Panc1 (cell line): Measurements from ENCODE around the gene MARVELD2. TPM values are rescaled to one million over a fixed set of nuclear protein-coding genes. Genes with fewer than 3 reads are reported as not detected.
"Not testable (repeated sequence)": the region's sequence is repeated elsewhere in the genome, so short reads cannot be mapped to it uniquely, and the experiment has no call there.

Source experiments
- ATAC-seq: fragments of 200-7000 bp; cut with Tn5 transposase; 2 replicates; pipeline ENCODE4 v1.9.1; 2020; ENCODE audit warnings: mild to moderate bottlenecking, moderate library complexity
- BruUV-seq: library from RNA; stranded (reverse); fragments of 400-500 nt; replicated peaks from 2 replicates; lab custom pipeline; 2021; lab: Mats Ljungman, UMichigan
- CTCF ChIA-PET: fragments of 300-600 bp; sonication (Branson Sonifier 250); formaldehyde crosslinking; loops from one replicate; lab custom pipeline; 2022; ENCODE audit warnings: antibody characterized with exemption; lab: Charles Lee
- POLR2A ChIA-PET: fragments of 300-600 bp; sonication (Branson Sonifier 250); formaldehyde crosslinking; loops from one replicate; lab custom pipeline; 2022; ENCODE audit warnings: antibody characterized with exemption; lab: Charles Lee
- DNase-seq: peaks from one replicate; pipeline ENCODE4 v3.0.0-alpha.2; 2010; ENCODE audit warnings: low read depth, low spot score
- H3K27ac ChIP-seq: 2 replicates; pipeline ENCODE4 v1.5.1; 2011; ENCODE audit warnings: mild to moderate bottlenecking, low read length, inconsistent platforms
- H3K27me3 ChIP-seq: fragments of 200-500 bp; sonication (Bioruptor generic); 2 replicates; pipeline ENCODE4 v1.6.0; 2014; ENCODE audit warnings: low read length, inconsistent platforms; ENCODE audit not compliant: control insufficient read depth, insufficient read depth
- H3K36me3 ChIP-seq: fragments of 200-500 bp; sonication (Bioruptor generic); 2 replicates; pipeline ENCODE4 v1.5.1; 2014; ENCODE audit warnings: inconsistent platforms, mild to moderate bottlenecking, low read length, moderate library complexity; ENCODE audit not compliant: control insufficient read depth, insufficient read depth
- H3K4me1 ChIP-seq: 2 replicates; pipeline ENCODE4 v1.5.1; 2011; ENCODE audit warnings: inconsistent platforms, mild to moderate bottlenecking, low read length, moderate library complexity; ENCODE audit not compliant: control insufficient read depth, insufficient read depth
- H3K4me3 ChIP-seq, 2 experiments: 2 replicates each; pipeline ENCODE4 v1.5.1; 2011 to 2012; ENCODE audit warnings: low read depth in 2 of 2, low read length in 2 of 2, mild to moderate bottlenecking in 2 of 2, inconsistent platforms in 1 of 2, moderate library complexity in 1 of 2
- H3K9me3 ChIP-seq: fragments of 200-500 bp; sonication (Bioruptor generic); 2 replicates; pipeline ENCODE4 v1.5.1; 2014; ENCODE audit warnings: low read depth, mild to moderate bottlenecking, inconsistent platforms, low read length, moderate library complexity; ENCODE audit not compliant: control insufficient read depth, insufficient read depth
- POLR2AphosphoS5 ChIP-seq: IDR thresholded peaks from 2 replicates; pipeline ENCODE4 v1.6.1; 2012; ENCODE audit warnings: mild to moderate bottlenecking, low read depth, low read length, moderate library complexity
- SIN3A ChIP-seq: IDR thresholded peaks from 2 replicates; pipeline ENCODE4 v1.6.1; 2012; ENCODE audit warnings: low read depth, mild to moderate bottlenecking, low read length, moderate library complexity, borderline replicate concordance; ENCODE audit not compliant: insufficient read depth
- TCF7L2 ChIP-seq: IDR thresholded peaks from 2 replicates; pipeline ENCODE4 v1.6.1; 2011; ENCODE audit warnings: mild to moderate bottlenecking, low read depth, low read length, inconsistent platforms
- in situ Hi-C: cut with HindIII; loops from 2 replicates; pipeline ENCODE4 v1.10.0; 2016; ENCODE audit warnings: low sequenced_read_pairs, low pct_unique_long_range_greater_than_20kb
- intact Hi-C: fragments of 100-400 bp; cut with micrococcal nuclease; formaldehyde crosslinking; loops from one replicate; pipeline ENCODE4 v1.10.0; 2022; ENCODE audit not compliant: unreplicated experiment
- total RNA-seq: library from RNA; stranded (reverse); gene quantifications from one replicate; pipeline ENCODE4 v1.2.1, GENCODE V29; 2021; ENCODE audit not compliant: unreplicated experiment
- TF ChIP-seq, protein P1 (sequence below): fragments of 450-650 bp; IDR thresholded peaks from 2 replicates; pipeline ENCODE4 v1.5.1; 2017; ENCODE audit warnings: mild to moderate bottlenecking
- TF ChIP-seq, protein P2 (sequence below), 2 experiments: IDR thresholded peaks; 2 replicates each; pipeline ENCODE4 v1.6.1; 2011 to 2012; ENCODE audit warnings: low read depth in 2 of 2, control low read depth in 1 of 2, low read length in 1 of 2, mild to moderate bottlenecking in 1 of 2, moderate library complexity in 1 of 2; ENCODE audit not compliant: insufficient read depth in 1 of 2

The MARVELD2 gene
- total RNA-seq, 1 experiment from 2014 or later, result 17.3 TPM

DNA sequence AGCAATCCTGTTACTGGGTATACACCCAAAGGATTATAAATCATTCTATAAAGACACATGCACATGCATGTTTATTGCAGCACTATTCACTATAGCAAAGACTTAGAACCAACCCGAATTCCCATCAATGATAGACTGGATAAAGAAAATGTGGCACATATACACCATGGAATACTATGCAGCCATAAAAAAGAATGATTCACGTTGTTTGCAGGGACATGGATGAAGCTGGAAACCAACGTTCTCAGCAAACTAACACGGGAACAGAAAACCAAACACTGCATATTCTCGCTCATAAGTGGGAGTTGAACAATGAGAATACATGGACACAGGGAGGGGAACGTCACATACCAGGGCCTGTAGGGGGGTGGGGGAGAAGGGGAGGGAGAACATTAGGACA, 56.6 kb downstream of the MARVELD2 start:
- CTCF ChIA-PET, POLR2A ChIA-PET, H3K4me1 ChIP-seq, in situ Hi-C loops, ATAC-seq, intact Hi-C loops, H3K9me3 ChIP-seq, DNase-seq, H3K27me3 ChIP-seq, H3K36me3 ChIP-seq, BruUV-seq, H3K4me3 ChIP-seq, H3K27ac ChIP-seq: not testable (repeated sequence)

DNA sequence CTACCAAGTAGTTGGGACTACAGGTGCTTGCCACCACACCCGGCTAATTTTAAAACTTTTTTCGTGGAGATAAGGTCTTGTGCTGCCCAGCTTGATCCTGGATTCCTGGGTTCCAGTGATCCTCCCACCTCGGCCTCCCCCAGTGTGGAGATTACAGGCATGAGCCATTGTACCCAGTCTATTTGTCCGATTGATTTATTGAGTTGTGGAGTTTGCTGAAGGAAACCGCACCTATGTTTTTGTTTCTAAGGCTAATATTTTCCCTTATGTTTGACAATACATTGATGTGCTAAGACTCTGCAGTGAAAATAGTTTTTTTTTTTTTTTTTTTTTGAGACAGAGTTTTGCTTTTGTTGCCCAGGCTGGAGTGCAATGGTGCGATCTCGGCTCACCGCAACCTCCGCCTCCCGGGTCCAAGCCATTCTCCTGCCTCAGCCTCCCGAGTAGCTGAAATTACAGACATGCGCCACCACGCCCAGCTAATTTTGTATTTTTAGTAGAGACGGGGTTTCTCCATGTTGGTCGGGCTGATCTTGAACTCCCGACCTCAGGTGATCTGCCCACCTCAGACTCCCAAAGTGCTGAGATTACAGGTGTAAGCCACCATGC, 57.7 kb downstream of the MARVELD2 start:
- H3K4me1 ChIP-seq, H3K36me3 ChIP-seq, ATAC-seq, H3K9me3 ChIP-seq, H3K27ac ChIP-seq, H3K27me3 ChIP-seq, POLR2A ChIA-PET, BruUV-seq, intact Hi-C loops, H3K4me3 ChIP-seq, CTCF ChIA-PET, DNase-seq, in situ Hi-C loops: not testable (repeated sequence)

DNA sequence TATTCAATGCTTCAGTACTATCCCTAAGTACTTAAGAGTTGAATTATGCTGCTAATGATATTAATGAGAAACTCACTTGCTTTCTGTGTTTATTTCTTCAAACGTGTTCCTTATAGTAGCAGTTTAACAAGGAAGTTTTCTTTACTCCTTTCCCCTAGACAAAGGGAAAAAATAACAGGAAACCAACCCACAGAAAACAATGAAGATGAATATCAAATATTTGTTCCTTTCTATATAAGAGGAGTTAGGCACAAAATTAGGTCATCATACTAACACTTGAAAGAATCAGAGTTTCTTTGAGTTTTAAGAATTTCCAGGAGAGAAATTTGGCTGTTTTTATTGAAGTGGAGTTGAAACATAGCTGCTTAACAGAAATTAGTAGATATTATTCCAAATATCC, 62.3 kb downstream of the MARVELD2 start:
- in situ Hi-C loops, result no loop called here
- H3K27me3 ChIP-seq, result no peaks in the 10 kb centered on the region
- no peaks in the 10 kb centered on the region for H3K9me3 ChIP-seq
- DNase-seq (no peak), ATAC-seq (no peak)
- H3K27ac ChIP-seq, result no peak overlapping the region
- ChIA-PET POLR2A (no interaction called here), CTCF (no interaction called here)
- intact Hi-C loops, result no loop called here
- no peaks in the 10 kb centered on the region for H3K36me3 ChIP-seq
- no TSS peak for BruUV-seq
- H3K4me3 ChIP-seq, result no peak overlapping the region
- TF ChIP-seq, protein P1, sequence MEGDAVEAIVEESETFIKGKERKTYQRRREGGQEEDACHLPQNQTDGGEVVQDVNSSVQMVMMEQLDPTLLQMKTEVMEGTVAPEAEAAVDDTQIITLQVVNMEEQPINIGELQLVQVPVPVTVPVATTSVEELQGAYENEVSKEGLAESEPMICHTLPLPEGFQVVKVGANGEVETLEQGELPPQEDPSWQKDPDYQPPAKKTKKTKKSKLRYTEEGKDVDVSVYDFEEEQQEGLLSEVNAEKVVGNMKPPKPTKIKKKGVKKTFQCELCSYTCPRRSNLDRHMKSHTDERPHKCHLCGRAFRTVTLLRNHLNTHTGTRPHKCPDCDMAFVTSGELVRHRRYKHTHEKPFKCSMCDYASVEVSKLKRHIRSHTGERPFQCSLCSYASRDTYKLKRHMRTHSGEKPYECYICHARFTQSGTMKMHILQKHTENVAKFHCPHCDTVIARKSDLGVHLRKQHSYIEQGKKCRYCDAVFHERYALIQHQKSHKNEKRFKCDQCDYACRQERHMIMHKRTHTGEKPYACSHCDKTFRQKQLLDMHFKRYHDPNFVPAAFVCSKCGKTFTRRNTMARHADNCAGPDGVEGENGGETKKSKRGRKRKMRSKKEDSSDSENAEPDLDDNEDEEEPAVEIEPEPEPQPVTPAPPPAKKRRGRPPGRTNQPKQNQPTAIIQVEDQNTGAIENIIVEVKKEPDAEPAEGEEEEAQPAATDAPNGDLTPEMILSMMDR, result no peak
- TF ChIP-seq POLR2AphosphoS5 (no peak), TCF7L2 (no peak), SIN3A (no peak)
- TF ChIP-seq, protein P2, sequence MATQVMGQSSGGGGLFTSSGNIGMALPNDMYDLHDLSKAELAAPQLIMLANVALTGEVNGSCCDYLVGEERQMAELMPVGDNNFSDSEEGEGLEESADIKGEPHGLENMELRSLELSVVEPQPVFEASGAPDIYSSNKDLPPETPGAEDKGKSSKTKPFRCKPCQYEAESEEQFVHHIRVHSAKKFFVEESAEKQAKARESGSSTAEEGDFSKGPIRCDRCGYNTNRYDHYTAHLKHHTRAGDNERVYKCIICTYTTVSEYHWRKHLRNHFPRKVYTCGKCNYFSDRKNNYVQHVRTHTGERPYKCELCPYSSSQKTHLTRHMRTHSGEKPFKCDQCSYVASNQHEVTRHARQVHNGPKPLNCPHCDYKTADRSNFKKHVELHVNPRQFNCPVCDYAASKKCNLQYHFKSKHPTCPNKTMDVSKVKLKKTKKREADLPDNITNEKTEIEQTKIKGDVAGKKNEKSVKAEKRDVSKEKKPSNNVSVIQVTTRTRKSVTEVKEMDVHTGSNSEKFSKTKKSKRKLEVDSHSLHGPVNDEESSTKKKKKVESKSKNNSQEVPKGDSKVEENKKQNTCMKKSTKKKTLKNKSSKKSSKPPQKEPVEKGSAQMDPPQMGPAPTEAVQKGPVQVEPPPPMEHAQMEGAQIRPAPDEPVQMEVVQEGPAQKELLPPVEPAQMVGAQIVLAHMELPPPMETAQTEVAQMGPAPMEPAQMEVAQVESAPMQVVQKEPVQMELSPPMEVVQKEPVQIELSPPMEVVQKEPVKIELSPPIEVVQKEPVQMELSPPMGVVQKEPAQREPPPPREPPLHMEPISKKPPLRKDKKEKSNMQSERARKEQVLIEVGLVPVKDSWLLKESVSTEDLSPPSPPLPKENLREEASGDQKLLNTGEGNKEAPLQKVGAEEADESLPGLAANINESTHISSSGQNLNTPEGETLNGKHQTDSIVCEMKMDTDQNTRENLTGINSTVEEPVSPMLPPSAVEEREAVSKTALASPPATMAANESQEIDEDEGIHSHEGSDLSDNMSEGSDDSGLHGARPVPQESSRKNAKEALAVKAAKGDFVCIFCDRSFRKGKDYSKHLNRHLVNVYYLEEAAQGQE (IDR thresholded peaks at IDR 0.05; ENCODE audit: insufficient read depth in 1 of 2, low read depth in 2 of 2, low read length in 1 of 2), result no peak
- H3K4me1 ChIP-seq, result no peaks in the 10 kb centered on the region

DNA sequence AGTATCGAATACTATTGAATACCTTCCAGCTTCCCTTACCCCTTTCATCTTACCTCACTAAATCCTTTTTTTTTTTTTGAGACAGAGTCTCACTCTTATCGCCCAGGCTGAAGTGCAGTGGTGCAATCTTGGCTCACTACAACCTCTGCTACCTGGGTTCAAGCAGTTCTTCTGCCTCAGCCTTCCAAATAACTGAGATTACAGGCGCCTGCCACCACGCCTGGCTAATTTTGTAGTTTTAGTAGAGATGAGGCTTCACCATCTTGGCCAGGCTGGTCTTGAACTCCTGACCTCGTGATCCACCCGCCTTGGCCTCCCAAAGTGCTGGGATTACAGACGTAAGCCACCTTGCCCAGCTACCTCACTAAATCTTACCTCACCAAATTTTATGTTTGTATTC, 63.4 kb downstream of the MARVELD2 start:
- H3K9me3 ChIP-seq, H3K27me3 ChIP-seq, H3K36me3 ChIP-seq, BruUV-seq, ATAC-seq, CTCF ChIA-PET, H3K4me3 ChIP-seq, H3K4me1 ChIP-seq, DNase-seq, intact Hi-C loops, POLR2A ChIA-PET, in situ Hi-C loops, H3K27ac ChIP-seq: not testable (repeated sequence)
